H1 (cell line): ENCODE measurements around the gene CFAP61. TPM values are rescaled to one million over a fixed set of nuclear protein-coding genes. Genes with fewer than 3 reads are reported as not detected.

Experiments
- CTCF ChIA-PET: fragments of 300-600 bp; sonication (Branson Sonifier 250); formaldehyde crosslinking; loops from one replicate; lab custom pipeline; 2021; ENCODE audit not compliant: partially characterized antibody; lab: Charles Lee
- POLR2A ChIA-PET: fragments of 300-600 bp; sonication (Branson Sonifier 250); formaldehyde crosslinking; loops from one replicate; lab custom pipeline; 2021; ENCODE audit warnings: inconsistent platforms; ENCODE audit not compliant: partially characterized antibody; lab: Charles Lee
- DNase-seq, 2 experiments: peaks; one replicate each; pipeline versions ENCODE4 v3.0.0 to v3.0.0-alpha.2; 2010 to 2022; ENCODE audit warnings: low spot score in 2 of 2, low read depth in 1 of 2, mixed read lengths in 1 of 2
- FAIRE-seq: peaks from 2 replicates; lab custom pipeline; 2011; peaks lifted over from hg19 to GRCh38; lab: Jason Lieb, UNC
- H2AFZ ChIP-seq: 2 replicates; pipeline ENCODE4 v1.8.1; 2012; ENCODE audit warnings: low read length, inconsistent platforms
- H2AK5ac ChIP-seq: 2 replicates; pipeline ENCODE4 v1.6.1; 2013; ENCODE audit warnings: low read depth, low read length
- H2BK120ac ChIP-seq: replicated peaks from 2 replicates; pipeline ENCODE3; 2013; ENCODE audit warnings: low read depth, low read length, inconsistent platforms
- H2BK12ac ChIP-seq: 2 replicates; pipeline ENCODE4 v1.6.1; 2013; ENCODE audit warnings: low read depth, low read length
- H2BK15ac ChIP-seq: 2 replicates; pipeline ENCODE4 v1.6.1; 2013; ENCODE audit warnings: low read length
- H2BK20ac ChIP-seq: 2 replicates; pipeline ENCODE4 v1.6.1; 2013; ENCODE audit warnings: low read length
- H2BK5ac ChIP-seq: 2 replicates; pipeline ENCODE4 v1.6.1; 2013; ENCODE audit warnings: low read depth, low read length
- H3K14ac ChIP-seq: 2 replicates; pipeline ENCODE4 v1.6.1; 2013; ENCODE audit warnings: inconsistent platforms; ENCODE audit not compliant: insufficient read length
- H3K18ac ChIP-seq: 2 replicates; pipeline ENCODE4 v1.6.1; 2013; ENCODE audit warnings: low read length; ENCODE audit errors: extremely low read depth
- H3K23ac ChIP-seq: 2 replicates; pipeline ENCODE4 v1.6.1; 2013; ENCODE audit warnings: inconsistent platforms; ENCODE audit not compliant: insufficient read length
- H3K23me2 ChIP-seq: 2 replicates; pipeline ENCODE4 v1.6.1; 2013; ENCODE audit warnings: low read depth, low read length
- H3K27ac ChIP-seq: 2 replicates; pipeline ENCODE4 v1.6.1; 2011; ENCODE audit warnings: low read depth, low read length, inconsistent platforms
- H3K27me3 ChIP-seq, 4 experiments: replicated peaks in 1 of 4; 1 replicate in 1 of 4; 2 replicates in 3 of 4; pipeline versions ENCODE4 v1.6.1 to v1.8.1; 2011 to 2013; ENCODE audit warnings: low read length in 3 of 4, mild to moderate bottlenecking in 3 of 4, inconsistent platforms in 2 of 4, mixed read lengths in 2 of 4, moderate library complexity in 1 of 4; ENCODE audit not compliant: control insufficient read depth in 3 of 4, insufficient read depth in 3 of 4; ENCODE audit errors: extremely low read depth in 1 of 4
- H3K36me3 ChIP-seq, 4 experiments: 2 replicates each; pipeline versions ENCODE4 v1.6.1 to v1.8.1; 2011 to 2013; ENCODE audit warnings: mild to moderate bottlenecking in 4 of 4, low read length in 3 of 4, moderate library complexity in 2 of 4, control low read depth in 1 of 4, inconsistent platforms in 1 of 4; ENCODE audit not compliant: insufficient read depth in 4 of 4, control insufficient read depth in 2 of 4
- H3K4ac ChIP-seq: replicated peaks from 2 replicates; pipeline ENCODE3; 2013; ENCODE audit warnings: low read length, low read depth, mixed read lengths, inconsistent platforms; ENCODE audit not compliant: insufficient read length
- H3K4me1 ChIP-seq, 4 experiments: replicated peaks in 1 of 4; 1 replicate in 1 of 4; 2 replicates in 3 of 4; pipeline versions ENCODE4 v1.6.1 to v1.8.1; 2011 to 2013; ENCODE audit warnings: low read length in 3 of 4, inconsistent platforms in 2 of 4, mixed read lengths in 1 of 4; ENCODE audit not compliant: insufficient read depth in 4 of 4, control insufficient read depth in 3 of 4
- H3K4me2 ChIP-seq, 2 experiments: 2 replicates each; pipeline versions ENCODE4 v1.6.1 to v1.8.1; 2011 to 2013; ENCODE audit warnings: low read depth in 2 of 2, low read length in 2 of 2, control low read depth in 1 of 2, inconsistent platforms in 1 of 2, mild to moderate bottlenecking in 1 of 2; ENCODE audit not compliant: insufficient read depth in 1 of 2
- H3K4me3 ChIP-seq, 4 experiments: fragments of 200-600, 300-600 bp in 1 of 4; sonication (generic), shearing (Covaris generic), sonication (Bioruptor Twin) in 1 of 4; 2 replicates each; pipeline versions ENCODE4 v1.5.1 to v1.8.1; 2011 to 2016; ENCODE audit warnings: low read length in 4 of 4, low read depth in 3 of 4, control low read depth in 2 of 4, inconsistent platforms in 2 of 4, mild to moderate bottlenecking in 2 of 4, mixed read lengths in 1 of 4, moderate library complexity in 1 of 4; ENCODE audit not compliant: insufficient read depth in 2 of 4; ENCODE audit errors: extremely low read depth in 1 of 4
- H3K56ac ChIP-seq: replicated peaks from 2 replicates; pipeline ENCODE3; 2013; ENCODE audit warnings: low read depth, mild to moderate bottlenecking, mixed read lengths, low read length, inconsistent platforms; ENCODE audit not compliant: insufficient read length
- H3K79me1 ChIP-seq: 2 replicates; pipeline ENCODE4 v1.6.1; 2013; ENCODE audit warnings: low read depth, low read length, control low read depth
- H3K79me2 ChIP-seq, 2 experiments: 2 replicates each; pipeline versions ENCODE4 v1.6.1 to v1.8.1; 2012 to 2013; ENCODE audit warnings: low read length in 2 of 2, mild to moderate bottlenecking in 2 of 2, inconsistent platforms in 1 of 2; ENCODE audit not compliant: insufficient read depth in 2 of 2, control insufficient read depth in 1 of 2
- H3K9ac ChIP-seq, 4 experiments: replicated peaks in 1 of 4; 1 replicate in 1 of 4; 2 replicates in 3 of 4; pipeline versions ENCODE4 v1.6.1 to v1.8.1; 2011 to 2013; ENCODE audit warnings: low read depth in 3 of 4, low read length in 3 of 4, control low read depth in 2 of 4, mild to moderate bottlenecking in 2 of 4, moderate library complexity in 2 of 4, inconsistent platforms in 1 of 4; ENCODE audit errors: extremely low read depth in 1 of 4
- H3K9me3 ChIP-seq, 2 experiments: 2 replicates each; pipeline versions ENCODE4 v1.6.1 to v1.8.1; 2012 to 2013; ENCODE audit warnings: mild to moderate bottlenecking in 2 of 2, moderate library complexity in 2 of 2, control low read depth in 1 of 2, inconsistent platforms in 1 of 2, low read depth in 1 of 2, low read length in 1 of 2, mixed read lengths in 1 of 2; ENCODE audit not compliant: insufficient read depth in 2 of 2
- H4K20me1 ChIP-seq, 2 experiments: replicated peaks in 1 of 2; 2 replicates each; pipeline versions ENCODE3 to v1.8.1; 2011 to 2013; ENCODE audit warnings: inconsistent platforms in 2 of 2, low read length in 2 of 2, mild to moderate bottlenecking in 1 of 2; ENCODE audit not compliant: insufficient read depth in 2 of 2, control insufficient read depth in 1 of 2
- H4K5ac ChIP-seq: 2 replicates; pipeline ENCODE4 v1.6.1; 2013; ENCODE audit warnings: low read length, low read depth, mixed read lengths, inconsistent platforms; ENCODE audit not compliant: insufficient read length
- H4K8ac ChIP-seq: 2 replicates; pipeline ENCODE4 v1.8.0; 2013; ENCODE audit warnings: mild to moderate bottlenecking, moderate library complexity, low read length, inconsistent platforms; ENCODE audit not compliant: insufficient read depth; ENCODE audit errors: extremely low read depth
- H4K91ac ChIP-seq: replicated peaks from 2 replicates; pipeline ENCODE3; 2013; ENCODE audit warnings: low read length, mixed read lengths, inconsistent platforms; ENCODE audit not compliant: insufficient read length
- CHD1 ChIP-seq: IDR thresholded peaks from 2 replicates; pipeline ENCODE4 v1.6.1; 2012; ENCODE audit warnings: low read depth, low read length, improper control_type of control experiment
- CREB1 ChIP-seq: IDR thresholded peaks from 2 replicates; pipeline ENCODE4 v1.6.1; 2012; ENCODE audit warnings: inconsistent platforms
- CTCF ChIP-seq, 3 experiments: IDR thresholded peaks; 1 replicate in 2 of 3; 2 replicates in 1 of 3; pipeline versions ENCODE4 v1.5.1 to v1.6.1; 2011; ENCODE audit warnings: low read length in 3 of 3, mild to moderate bottlenecking in 3 of 3, inconsistent platforms in 2 of 3, low read depth in 1 of 3, moderate library complexity in 1 of 3; ENCODE audit not compliant: insufficient read depth in 1 of 3; ENCODE audit errors: control extremely low read depth in 1 of 3
- FOSL1 ChIP-seq: IDR thresholded peaks from 2 replicates; pipeline ENCODE4 v1.6.1; 2011; ENCODE audit warnings: mild to moderate bottlenecking, low read depth, low read length, moderate library complexity; ENCODE audit not compliant: insufficient read depth
- HDAC6 ChIP-seq: IDR thresholded peaks from one replicate; pipeline ENCODE4 v1.7.1; 2012; ENCODE audit warnings: low read depth, mild to moderate bottlenecking, inconsistent platforms, low read length, moderate library complexity
- KDM4A ChIP-seq: IDR thresholded peaks from one replicate; pipeline ENCODE4 v1.7.1; 2012; ENCODE audit warnings: low read depth, mild to moderate bottlenecking, moderate library complexity, low read length, inconsistent platforms; ENCODE audit not compliant: severe bottlenecking
- MAFK ChIP-seq: IDR thresholded peaks from 2 replicates; pipeline ENCODE4 v1.6.1; 2012; ENCODE audit warnings: low read depth, mild to moderate bottlenecking, improper control_type of control experiment, low read length
- POU5F1 ChIP-seq: IDR thresholded peaks from 2 replicates; pipeline ENCODE4 v1.6.1; 2011; ENCODE audit warnings: low read depth, mild to moderate bottlenecking, low read length, moderate library complexity
- SIRT6 ChIP-seq: IDR thresholded peaks from one replicate; pipeline ENCODE4 v1.7.1; 2012; ENCODE audit warnings: low read length, inconsistent platforms
- YY1 ChIP-seq: IDR thresholded peaks from 2 replicates; pipeline ENCODE4 v1.6.1; 2011; ENCODE audit warnings: low read depth, mild to moderate bottlenecking, low read length
- WGBS, 2 experiments: shearing (Covaris generic) in 1 of 2; methylation state at CpG; one replicate each; pipeline versions ENCODE4 v1.1.6 to v1.1.7; 2013 to 2015; ENCODE audit warnings: low lambda C conversion rate in 2 of 2, mixed read lengths in 2 of 2, inconsistent platforms in 1 of 2, low coverage in 1 of 2, missing lambda C conversion rate in 1 of 2; ENCODE audit not compliant: insufficient replicate concordance in 2 of 2, insufficient coverage in 1 of 2, insufficient read length in 1 of 2; ENCODE audit errors: extremely low coverage in 1 of 2, missing lambda C conversion rate in 1 of 2; 5-methylcytosine and 5-hydroxymethylcytosine counted together
- polyA plus RNA-seq, 7 experiments: library from polyadenylated mRNA; depleted of rRNA in 3 of 7; stranded (reverse) in 5 of 7; unstranded in 2 of 7; fragments of >200 nt in 5 of 7; fragments of 200-250 nt in 2 of 7; gene quantifications; 1 replicate in 5 of 7; 2 replicates in 1 of 7; 4 replicates in 1 of 7; pipeline versions ENCODE4 v1.2.1 to v1.2.3, GENCODE V29; 2011 to 2013; ENCODE audit warnings: missing spikeins in 2 of 7, mixed read lengths in 2 of 7
- total RNA-seq: library from RNA; stranded (reverse); fragmentation: NEBNext Ultra II Directional; extraction: Animal tissue kit (Norgen Biotek cat#: 25700); gene quantifications from 2 replicates; pipeline ENCODE4 v1.2.1, GENCODE V29; 2021
- TF ChIP-seq, protein P1 (sequence below): IDR thresholded peaks from 2 replicates; pipeline ENCODE4 v1.6.1; 2011; ENCODE audit warnings: low read depth, mild to moderate bottlenecking, low read length; ENCODE audit not compliant: insufficient read depth

The CFAP61 gene
- total and polyA plus RNA-seq, 2 of the 8 experiments (the other 6 are each of a cell fraction or from before 2014, with no cell fraction given), result 0.29 to 0.61 TPM

DNA sequence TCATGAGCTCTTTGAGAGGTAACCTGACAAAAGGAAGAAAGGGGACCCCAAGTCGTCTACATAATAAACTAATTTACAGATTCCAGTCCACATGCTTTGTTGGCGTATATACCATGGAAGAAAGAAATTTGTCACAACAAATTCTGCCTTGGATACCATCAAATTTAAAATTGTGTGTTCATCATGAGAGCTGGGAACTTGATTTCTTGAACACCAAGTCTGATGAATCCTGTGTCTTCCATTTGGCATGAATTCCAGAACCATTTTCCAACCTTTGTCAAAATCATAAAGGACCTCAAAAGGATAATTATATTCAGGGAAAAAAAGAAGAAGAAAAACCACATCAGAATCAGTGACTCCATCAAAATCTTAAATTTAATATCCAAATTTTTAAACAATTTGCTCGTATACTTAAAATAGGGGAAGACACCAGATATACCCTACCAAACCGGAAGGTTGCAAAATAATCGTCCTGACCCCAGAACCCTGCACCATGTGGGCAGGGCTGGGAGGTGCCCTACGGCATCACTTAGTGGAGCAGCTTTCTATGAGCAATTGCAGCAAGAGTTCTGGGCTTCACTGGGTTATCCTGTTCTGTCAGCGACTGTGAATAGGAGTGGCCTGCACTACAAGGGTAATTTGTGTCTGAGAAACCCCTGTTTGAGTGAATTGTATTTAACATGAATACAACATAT is 241.5 kb downstream of the CFAP61 start:
- ChIA-PET CTCF (interaction anchor here (0.6 kb wide), 1 partner anchor 587 kb away, joined by 3 read pairs; no protein-coding TSS in a partner anchor), POLR2A (no interaction called here)
- Histone ChIP-seq H3K27ac (no peak overlapping the region), H3K14ac (no peak overlapping the region), H3K27me3 (peaks cover 0 to 1% (median 0%) of the 10 kb centered on the region in 4 experiments; a peak in 1 of 7 replicates), H2AFZ (no peak overlapping the region), H3K9me3 (no peaks in the 10 kb centered on the region), H3K4ac (no peak overlapping the region), H4K91ac (no peak overlapping the region), H2AK5ac (no peak overlapping the region), H3K36me3 (no peaks in the 10 kb centered on the region), H3K4me3 (no peak overlapping the region), H3K79me1 (no peaks in the 10 kb centered on the region), H3K9ac (no peak overlapping the region), H4K8ac (no peak overlapping the region), H2BK120ac (no peak overlapping the region), H3K4me1 (no peaks in the 10 kb centered on the region), H4K20me1 (no peaks in the 10 kb centered on the region), H2BK5ac (no peak overlapping the region), H2BK15ac (no peak overlapping the region), H2BK20ac (no peak overlapping the region), H3K23me2 (peaks cover 3% of the 10 kb centered on the region; the same call in 1 of the 2 replicates), H4K5ac (no peak overlapping the region), H3K18ac (no peak overlapping the region), H3K79me2 (no peaks in the 10 kb centered on the region), H3K4me2 (no peak overlapping the region), H2BK12ac (no peak overlapping the region), H3K56ac (no peak overlapping the region), H3K23ac (no peak overlapping the region)
- WGBS, 2 experiments, result 90% methylated on average over 7 of the region's 7 CpGs; no CpG with 5 or more reads in 1 of the 2 experiments
- DNase-seq, result no peak
- no peak for FAIRE-seq
- no peak for TF ChIP-seq CREB1
- TF ChIP-seq CHD1, result no peak
- no peak for TF ChIP-seq HDAC6
- TF ChIP-seq YY1, result no peak
- no peak for TF ChIP-seq POU5F1
- TF ChIP-seq CTCF (IDR thresholded peaks at IDR 0.05; ENCODE audit: control extremely low read depth in 1 of 3, insufficient read depth in 1 of 3, low read depth in 1 of 3, low read length in 3 of 3), result no peak
- TF ChIP-seq SIRT6, result no peak
- TF ChIP-seq, protein P1, sequence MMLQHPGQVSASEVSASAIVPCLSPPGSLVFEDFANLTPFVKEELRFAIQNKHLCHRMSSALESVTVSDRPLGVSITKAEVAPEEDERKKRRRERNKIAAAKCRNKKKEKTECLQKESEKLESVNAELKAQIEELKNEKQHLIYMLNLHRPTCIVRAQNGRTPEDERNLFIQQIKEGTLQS, result no peak
- no peak for TF ChIP-seq FOSL1
- TF ChIP-seq KDM4A, result no peak
- TF ChIP-seq MAFK, result no peak
